T-cell (primary cell): ENCODE measurements around the gene DLGAP1. TPM values are rescaled to one million over a fixed set of nuclear protein-coding genes. Genes with fewer than 3 reads are reported as not detected.

Source experiments
- ATAC-seq, 4 experiments: fragments of 200-7000 bp in 3 of 4; fragments of 150-1000 bp in 1 of 4; cut with Tn5 transposase; replicated peaks in 1 of 4; 1 replicate in 3 of 4; 2 replicates in 1 of 4; pipeline ENCODE4 v1.10.0; 2021; ENCODE audit warnings: moderate library complexity in 3 of 4, mild to moderate bottlenecking in 2 of 4, moderate number of reproducible peaks in 1 of 4
- CTCF ChIA-PET, 2 donors: fragments of 300-600 bp; sonication (Branson Sonifier 250); formaldehyde crosslinking; loops; one replicate each; lab custom pipeline; 2022; ENCODE audit warnings: antibody characterized with exemption in 2 of 2; lab: Charles Lee
- POLR2A ChIA-PET, 2 donors: fragments of 300-600 bp; sonication (Branson Sonifier 250); formaldehyde crosslinking; loops; one replicate each; lab custom pipeline; 2022; ENCODE audit warnings: antibody characterized with exemption in 2 of 2; lab: Charles Lee
- DNase-seq, 35 experiments: peaks; one replicate each; pipeline versions ENCODE4 v3.0.0 to v3.0.0-alpha.2; 2013 to 2023
- H3K27ac ChIP-seq: one replicate; pipeline ENCODE4 v1.5.1; 2013; ENCODE audit warnings: low read length
- H3K27me3 ChIP-seq, 2 experiments: replicated peaks in 1 of 2; 1 replicate in 1 of 2; 2 replicates in 1 of 2; pipeline versions ENCODE4 v1.6.1 to v1.7.0; 2013; ENCODE audit warnings: low read length in 1 of 2, mixed read lengths in 1 of 2; ENCODE audit not compliant: control insufficient read depth in 2 of 2, insufficient read depth in 2 of 2; ENCODE audit errors: extremely low read depth in 1 of 2
- H3K36me3 ChIP-seq, 2 donors: 1 replicate in 1 of 2; 2 replicates in 1 of 2; pipeline versions ENCODE4 v1.6.1 to v1.7.0; 2013; ENCODE audit warnings: low read length in 1 of 2; ENCODE audit not compliant: control insufficient read depth in 2 of 2, insufficient read depth in 1 of 2; ENCODE audit errors: extremely low read depth in 1 of 2
- H3K4me1 ChIP-seq, 2 experiments: 1 replicate in 1 of 2; 2 replicates in 1 of 2; pipeline versions ENCODE4 v1.6.1 to v1.7.0; 2013; ENCODE audit warnings: low read length in 2 of 2, mixed read lengths in 1 of 2; ENCODE audit not compliant: insufficient read depth in 2 of 2, control insufficient read depth in 1 of 2; ENCODE audit errors: extremely low read depth in 1 of 2
- H3K4me3 ChIP-seq, 2 donors: 1 replicate in 1 of 2; 2 replicates in 1 of 2; pipeline versions ENCODE4 v1.5.1 to v1.7.0; 2013; ENCODE audit warnings: mild to moderate bottlenecking in 2 of 2, low read length in 1 of 2, moderate library complexity in 1 of 2; ENCODE audit not compliant: control insufficient read depth in 1 of 2; ENCODE audit errors: extremely low read depth in 1 of 2
- H3K9me3 ChIP-seq: 2 replicates; pipeline ENCODE4 v1.7.0; 2013
- H3K27ac Mint-ChIP-seq, 2 donors: one replicate each; pipeline ENCODE4 v1.8.0; 2020 to 2021; ENCODE audit warnings: mild to moderate bottlenecking in 2 of 2, mixed read lengths in 2 of 2
- H3K27me3 Mint-ChIP-seq, 2 donors: one replicate each; pipeline ENCODE4 v1.8.0; 2021 to 2022; ENCODE audit warnings: mixed read lengths in 2 of 2
- H3K36me3 Mint-ChIP-seq: one replicate; pipeline ENCODE4 v1.8.0; 2021; ENCODE audit warnings: mixed read lengths
- H3K4me1 Mint-ChIP-seq, 3 donors: one replicate each; pipeline ENCODE4 v1.8.0; 2020 to 2022; ENCODE audit warnings: mixed read lengths in 3 of 3, mild to moderate bottlenecking in 1 of 3
- H3K4me3 Mint-ChIP-seq, 3 donors: one replicate each; pipeline ENCODE4 v1.8.0; 2020 to 2022; ENCODE audit warnings: mild to moderate bottlenecking in 3 of 3, mixed read lengths in 3 of 3, moderate library complexity in 3 of 3
- H3K9me3 Mint-ChIP-seq, 3 donors: one replicate each; pipeline ENCODE4 v1.8.0; 2020 to 2022; ENCODE audit warnings: mixed read lengths in 3 of 3
- WGBS: methylation state at CpG from one replicate; pipeline ENCODE4 v1.1.5; 2013; ENCODE audit warnings: missing lambda C conversion rate; ENCODE audit not compliant: insufficient coverage; 5-methylcytosine and 5-hydroxymethylcytosine counted together
- total RNA-seq, 35 experiments: library from RNA in 6 of 35; stranded (reverse) in 6 of 35; fragments of 120-200 nt in 1 of 35; gene quantifications; one replicate each; pipeline versions ENCODE4 v1.2.1 to v1.2.4 and lab custom pipeline; 2013 to 2026

DLGAP1 gene
- total RNA-seq, 5 donors from 2014 or later (not counting 1 experiment from before 2014, with no cell fraction given): 0.25 to 1.8 (median 0.26) TPM

DNA sequence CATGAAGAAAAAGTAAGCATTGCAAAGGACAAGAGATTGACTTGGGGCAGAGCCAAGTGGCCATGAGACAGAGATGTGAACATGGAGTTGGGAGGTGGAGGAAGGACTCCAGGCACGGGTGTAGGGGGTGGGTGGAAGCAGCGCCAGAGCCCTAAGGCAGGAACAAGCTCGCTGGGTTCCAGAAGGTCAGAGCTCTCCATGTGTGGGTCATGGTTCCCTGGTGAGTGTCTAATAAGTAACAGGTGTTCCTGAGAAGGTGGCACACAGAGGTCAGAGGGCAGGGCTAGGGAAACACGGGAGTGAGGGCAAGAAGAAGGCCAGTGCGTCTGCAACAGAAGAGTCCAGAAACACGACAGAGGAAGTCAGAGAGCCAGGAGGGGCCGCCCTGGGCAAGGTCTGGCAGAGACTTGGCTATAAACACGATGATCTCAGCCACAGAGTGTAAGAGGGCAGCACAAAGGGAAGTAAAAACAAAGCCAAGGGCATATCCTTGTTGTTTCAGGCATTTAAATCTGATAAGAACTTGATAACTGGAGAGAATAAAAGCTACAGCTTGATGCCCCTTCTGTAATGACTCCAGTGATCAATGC is 744.3 kb downstream of the DLGAP1 start:
- no peaks in the 10 kb centered on the region for H3K36me3 Mint-ChIP-seq
- Histone ChIP-seq H3K27ac (no peak overlapping the region), H3K36me3 (no peaks in the 10 kb centered on the region), H3K4me3 (no peak overlapping the region), H3K27me3 (peaks cover 0 to 8% of the 10 kb centered on the region in 2 experiments), H3K4me1 (peaks cover 0 to 3% of the 10 kb centered on the region in 2 experiments), H3K9me3 (no peaks in the 10 kb centered on the region)
- peak overlapping the region in 1 of 2 donors; percentile 37 for H3K27ac Mint-ChIP-seq
- H3K4me1 Mint-ChIP-seq: peaks cover 4 to 8% (median 8%) of the 10 kb centered on the region in 3 donors
- DNase-seq (peak in 1 of 35 experiments; percentile 9), ATAC-seq (no peak)
- POLR2A ChIA-PET: interaction anchor here in 1 of 2 donors (0.7 kb wide), 1 partner anchor 148 kb away, joined by 4 read pairs; no protein-coding TSS in a partner anchor
- peaks cover 19 to 32% of the 10 kb centered on the region in 2 donors for H3K27me3 Mint-ChIP-seq
- CTCF ChIA-PET: no interaction called here
- H3K4me3 Mint-ChIP-seq: no peak overlapping the region
- whole genome bisulfite sequencing: 53% methylated on average over 8 of the region's 8 CpGs
- H3K9me3 Mint-ChIP-seq: no peaks in the 10 kb centered on the region

DNA sequence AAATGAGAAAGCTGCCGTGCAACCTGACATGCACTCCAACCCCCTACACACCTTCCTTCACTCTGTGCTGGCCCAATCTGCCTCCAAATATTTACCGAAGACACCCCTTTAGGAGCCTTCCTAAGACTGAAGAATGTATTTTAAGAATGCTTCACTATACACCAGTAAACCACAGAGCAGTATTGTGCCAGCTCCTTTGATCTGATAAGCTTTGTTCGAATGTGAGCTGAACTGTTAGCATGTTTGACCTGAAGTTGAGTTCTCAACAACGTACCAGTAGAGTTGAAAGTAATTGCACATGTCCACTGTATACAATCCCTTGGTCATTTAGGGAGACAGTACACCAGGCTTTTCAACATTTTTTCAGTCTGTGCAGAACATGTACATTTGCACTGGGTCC is 745.9 kb downstream of the DLGAP1 start:
- Histone ChIP-seq H3K27me3 (peaks cover 0 to 9% of the 10 kb centered on the region in 2 experiments), H3K27ac (no peak overlapping the region), H3K9me3 (no peaks in the 10 kb centered on the region), H3K4me1 (no peaks in the 10 kb centered on the region), H3K36me3 (no peaks in the 10 kb centered on the region), H3K4me3 (no peak overlapping the region)
- ATAC-seq (no peak), DNase-seq (no peak)
- POLR2A ChIA-PET: no interaction called here
- WGBS: 0% methylated on average over 2 of the region's 4 CpGs
- Mint-ChIP-seq H3K4me3 (no peak overlapping the region), H3K9me3 (no peaks in the 10 kb centered on the region), H3K36me3 (no peaks in the 10 kb centered on the region), H3K27me3 (peaks cover 19 to 39% of the 10 kb centered on the region in 2 donors), H3K4me1 (peaks cover 3 to 8% (median 4%) of the 10 kb centered on the region in 3 donors), H3K27ac (no peak overlapping the region)
- CTCF ChIA-PET: interaction anchor here in 1 of 2 donors (0.6 kb wide), 1 partner anchor 357 kb away, joined by 8 read pairs; no protein-coding TSS in a partner anchor

DNA sequence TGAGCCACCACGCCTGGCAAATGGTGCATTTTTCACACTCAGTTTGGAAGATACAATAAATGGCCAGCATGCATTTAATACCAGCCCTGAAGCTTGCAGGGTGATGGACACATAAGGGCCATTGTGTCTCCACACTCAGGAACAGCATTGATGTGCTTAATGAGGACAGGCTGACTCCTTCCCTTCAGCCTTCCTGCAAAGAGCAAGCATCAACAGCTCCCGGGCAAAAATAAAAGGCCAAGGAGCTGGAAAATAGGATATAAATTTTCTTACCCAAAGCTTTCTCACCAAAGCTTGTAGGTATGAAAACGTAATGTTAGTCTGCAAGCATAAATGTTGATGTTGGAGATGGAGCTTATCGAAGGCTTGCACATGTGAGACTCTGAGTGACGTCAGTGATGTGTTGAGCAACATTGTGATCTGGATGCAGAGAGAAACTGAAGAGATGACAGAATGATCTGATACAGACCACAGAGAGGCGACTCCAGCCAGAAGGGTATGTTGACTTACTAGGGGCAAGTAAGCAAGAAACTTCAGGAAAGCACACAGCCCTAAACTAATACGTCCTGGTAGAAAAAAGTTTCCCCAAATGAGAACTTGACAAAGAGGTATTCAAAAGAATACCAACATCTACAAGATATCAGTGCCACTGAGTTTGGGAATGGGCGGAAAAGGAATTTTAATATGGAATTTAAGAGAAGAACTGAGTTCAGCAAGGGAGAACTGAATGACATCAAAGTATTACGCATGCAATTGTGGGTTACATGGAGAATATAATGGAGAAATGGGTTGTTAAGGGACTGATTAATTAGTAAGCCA is 748.6 kb downstream of the DLGAP1 start:
- Mint-ChIP-seq H3K4me3 (no peak overlapping the region), H3K27me3 (peaks cover 23 to 49% of the 10 kb centered on the region in 2 donors), H3K4me1 (peaks cover 6 to 8% (median 8%) of the 10 kb centered on the region in 3 donors), H3K9me3 (no peaks in the 10 kb centered on the region), H3K36me3 (no peaks in the 10 kb centered on the region), H3K27ac (no peak overlapping the region)
- Histone ChIP-seq H3K36me3 (no peaks in the 10 kb centered on the region), H3K9me3 (no peaks in the 10 kb centered on the region), H3K4me3 (no peak overlapping the region), H3K4me1 (no peaks in the 10 kb centered on the region), H3K27me3 (peaks cover 0 to 25% of the 10 kb centered on the region in 2 experiments), H3K27ac (no peak overlapping the region)
- ChIA-PET CTCF (no interaction called here), POLR2A (no interaction called here)
- DNase-seq (peak in 3 of 35 experiments; percentile 8 to 22 (median 20)), ATAC-seq (no peak)
- 92% methylated on average over 3 of the region's 9 CpGs for WGBS

DNA sequence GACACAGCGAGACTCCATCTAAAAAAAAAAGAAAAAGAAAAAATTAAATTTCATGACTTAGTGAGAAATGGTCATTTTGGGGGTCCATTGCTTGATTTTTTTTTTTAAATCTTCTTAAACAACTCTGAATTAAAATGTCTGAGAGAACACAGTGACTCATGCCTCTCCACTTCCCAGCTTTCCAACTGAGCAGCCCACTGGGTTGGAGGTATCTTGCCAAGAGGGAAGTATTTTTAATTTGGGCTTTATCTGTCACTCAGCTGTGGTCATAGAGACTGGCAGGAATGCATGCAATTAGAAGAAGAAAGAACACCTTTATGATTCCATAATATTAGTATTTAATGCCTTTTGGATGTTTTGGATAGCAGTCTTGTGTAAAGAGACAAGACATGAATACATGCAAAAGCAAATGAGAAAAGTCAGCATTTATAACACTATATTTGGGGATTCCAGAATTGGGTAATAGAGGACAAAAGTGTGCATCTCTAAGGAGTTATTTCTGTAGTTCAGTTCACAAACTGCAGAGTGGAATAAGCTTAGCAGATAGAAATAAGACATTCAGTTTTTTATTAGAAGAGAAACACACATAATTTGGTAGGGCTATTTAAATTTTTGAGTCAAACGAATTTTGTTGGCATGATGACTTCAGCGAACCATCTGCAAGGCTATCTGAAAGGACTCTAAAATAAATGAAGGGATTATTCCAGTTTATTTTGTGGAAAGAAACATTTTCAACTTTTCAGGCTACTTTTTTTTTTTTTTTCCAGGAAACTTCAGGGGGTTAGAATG is 750.4 kb downstream of the DLGAP1 start:
- no peaks in the 10 kb centered on the region for H3K4me1 ChIP-seq
- H3K36me3 Mint-ChIP-seq: no peaks in the 10 kb centered on the region
- ChIA-PET CTCF (interaction anchor here (0.6 to 0.7 kb wide), 2 partner anchors 171 to 822 kb away, joined by 3 to 5 read pairs; no protein-coding TSS in a partner anchor), POLR2A (no interaction called here)
- peaks cover 0 to 32% of the 10 kb centered on the region in 2 experiments for H3K27me3 ChIP-seq
- peaks cover 24 to 52% of the 10 kb centered on the region in 2 donors for H3K27me3 Mint-ChIP-seq
- H3K4me1 Mint-ChIP-seq: peaks cover 6 to 8% (median 8%) of the 10 kb centered on the region in 3 donors
- H3K4me3 Mint-ChIP-seq: no peak overlapping the region
- WGBS: 80% methylated on average over 1 of the region's 3 CpGs
- H3K36me3 ChIP-seq: no peaks in the 10 kb centered on the region
- ATAC-seq (no peak), DNase-seq (no peak)
- no peak overlapping the region for H3K27ac ChIP-seq
- no peaks in the 10 kb centered on the region for H3K9me3 ChIP-seq
- no peaks in the 10 kb centered on the region for H3K9me3 Mint-ChIP-seq
- no peak overlapping the region for H3K4me3 ChIP-seq
- no peak overlapping the region for H3K27ac Mint-ChIP-seq

DNA sequence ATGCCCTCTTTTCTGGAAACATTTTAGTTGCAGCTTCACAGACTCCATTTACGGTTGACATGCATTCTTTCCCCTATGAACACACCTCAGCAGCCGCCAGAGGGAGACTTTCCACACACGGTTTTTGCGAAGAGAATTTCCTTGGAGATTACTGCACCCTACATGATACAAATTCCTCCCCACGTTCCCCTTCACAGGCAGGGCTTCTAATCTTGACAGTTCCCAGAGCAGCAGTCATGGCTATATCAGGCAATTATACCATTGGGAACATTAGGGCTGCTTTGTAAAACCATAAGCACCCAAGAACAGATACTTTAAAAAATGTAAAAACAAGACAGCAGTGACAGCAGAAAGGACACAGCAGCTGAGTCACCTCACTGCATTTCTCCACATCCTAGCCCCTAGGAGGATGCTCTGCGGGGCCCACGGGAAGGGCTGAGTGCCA is 751.4 kb downstream of the DLGAP1 start:
- Mint-ChIP-seq H3K9me3 (no peaks in the 10 kb centered on the region), H3K27me3 (peaks cover 27 to 61% of the 10 kb centered on the region in 2 donors), H3K4me1 (peaks cover 0 to 4% (median 3%) of the 10 kb centered on the region in 3 donors), H3K27ac (no peak overlapping the region), H3K4me3 (no peak overlapping the region), H3K36me3 (no peaks in the 10 kb centered on the region)
- 23% methylated on average over 7 of the region's 7 CpGs for WGBS
- H3K27me3 ChIP-seq: peaks cover 0 to 37% of the 10 kb centered on the region in 2 experiments
- no peaks in the 10 kb centered on the region for H3K36me3 ChIP-seq
- DNase-seq (peak in 10 of 35 experiments; percentile 1 to 22 (median 9)), ATAC-seq (no peak)
- POLR2A ChIA-PET: no interaction called here
- H3K4me3 ChIP-seq: no peak overlapping the region
- no peak overlapping the region for H3K27ac ChIP-seq
- CTCF ChIA-PET: interaction anchor here in 1 of 2 donors (0.7 kb wide), 1 partner anchor 821 kb away, joined by 5 read pairs; no protein-coding TSS in a partner anchor
- no peaks in the 10 kb centered on the region for H3K4me1 ChIP-seq
- H3K9me3 ChIP-seq: no peaks in the 10 kb centered on the region
